Measurements from ENCODE around the gene LCK. TPM values are rescaled to one million over a fixed set of nuclear protein-coding genes. Genes with fewer than 3 reads are reported as not detected.

LCK gene
- total and polyA plus RNA-seq, 10 of the 15 experiments (the other 5 are each of a cell fraction or from before 2014, with no cell fraction given): 31.5 to 173 (median 119) TPM

- no peak overlapping the region for H3K9ac ChIP-seq (ENCODE audit: control insufficient read depth, insufficient read depth, low read length)
- ChIA-PET SMC1A (ENCODE audit: uncharacterized antibody, unreplicated experiment) (interaction anchor here (0.8 to 1.2 kb wide), 4 partner anchors 9 to 57 kb away, joined by 3 to 5 read pairs (median 4); no protein-coding TSS in a partner anchor), CTCF (interaction anchor here (1.0 to 2.5 kb wide), 3 partner anchors 11 to 90 kb away, joined by 4 to 9 read pairs (median 9); no protein-coding TSS in a partner anchor), POLR2A (interaction anchor here (0.6 kb wide), 1 partner anchor 62 kb away, joined by 3 read pairs; no protein-coding TSS in a partner anchor), RAD21 (ENCODE audit: unreplicated experiment) (interaction anchor here (1.5 kb wide), 1 partner anchor 51 kb away, joined by 3 read pairs; no protein-coding TSS in a partner anchor)
- no peak for ATAC-seq
- TF ChIP-seq TCF7 (IDR thresholded peaks at IDR 0.05; ENCODE audit: borderline replicate concordance) (no peak), ASH2L (IDR thresholded peaks at IDR 0.05; ENCODE audit: borderline replicate concordance, low read depth) (no peak), NFIC (IDR thresholded peaks at IDR 0.05; ENCODE audit: low read depth, low read length) (no peak), CBX5 (IDR thresholded peaks at IDR 0.05; ENCODE audit: low read depth) (no peak), BCL3 (IDR thresholded peaks at IDR 0.05; ENCODE audit: borderline replicate concordance, insufficient read depth, low read depth, low read length, poor library complexity, severe bottlenecking) (no peak), SREBF2 (IDR thresholded peaks at IDR 0.05; ENCODE audit: low read length) (no peak), RBBP5 (conservative IDR thresholded peaks at IDR 0.05) (no peak), CUX1 (IDR thresholded peaks at IDR 0.05; ENCODE audit: insufficient replicate concordance, low read depth, low read length) (no peak)
- H3K9me3 ChIP-seq (replicated peaks; ENCODE audit: control insufficient read depth, insufficient read depth, low read length): peaks cover 11% of the 10 kb centered on the region
- in situ Hi-C loops (cut with MboI): no loop called here
- BruUV-seq (replicated peaks): no TSS peak
- H3K27ac ChIP-seq (ENCODE audit: control insufficient read depth, insufficient read depth): no peak overlapping the region
- H3K27me3 ChIP-seq (replicated peaks in 1 of 2; ENCODE audit: control insufficient read depth in 2 of 2, insufficient read depth in 2 of 2, low read length in 1 of 2): no peaks in the 10 kb centered on the region
- DNase-seq (ENCODE audit: low read depth, low spot score): no peak
- WGBS (ENCODE audit: insufficient coverage, insufficient replicate concordance, low lambda C conversion rate, missing lambda C conversion rate): 100% methylated on average over 1 of the region's 2 CpGs
- peaks cover 69% of the 10 kb centered on the region for H3K79me2 ChIP-seq (ENCODE audit: control insufficient read depth, insufficient read depth, low read length)
- H3K36me3 ChIP-seq (ENCODE audit: control insufficient read depth in 2 of 2, insufficient read depth in 2 of 2, low read length in 1 of 2): peaks cover 17 to 37% of the 10 kb centered on the region in 2 experiments
- peaks cover 14% of the 10 kb centered on the region for H3K4me1 ChIP-seq (ENCODE audit: control insufficient read depth, insufficient read depth, low read length)
- FAIRE-seq: no peak
- intact Hi-C loops (cut with micrococcal nuclease; ENCODE audit: unreplicated experiment): no loop called here
- H4K20me1 ChIP-seq (ENCODE audit: control insufficient read depth, insufficient read depth): peaks cover 3% of the 10 kb centered on the region; the same call in 1 of the 2 replicates
- H3K4me2 ChIP-seq (ENCODE audit: control insufficient read depth, insufficient read depth): no peak overlapping the region
- H2AFZ ChIP-seq (ENCODE audit: control insufficient read depth, low read depth, low read length): no peak overlapping the region
- no peak overlapping the region for H3K4me3 ChIP-seq
Observed at GRCh38 chr1:32305310-32305709, 54.2 kb downstream of the LCK start.
